HepG2 (cell line): ENCODE measurements around the gene TEF. TPM values are rescaled to one million over a fixed set of nuclear protein-coding genes. Genes with fewer than 3 reads are reported as not detected.

Experiments
- ARID2 ChIP-seq: sonication (generic); formaldehyde crosslinking; IDR thresholded peaks from 2 replicates; pipeline ENCODE4 v1.8.1; 2022; ENCODE audit warnings: mild to moderate bottlenecking, missing genetic modification reagents, borderline replicate concordance
- DZIP1 ChIP-seq: sonication (generic); formaldehyde crosslinking; IDR thresholded peaks from 2 replicates; pipeline ENCODE4 v1.5.0; 2020; ENCODE audit warnings: mild to moderate bottlenecking, missing genetic modification reagents
- HIC2 ChIP-seq: sonication (generic); formaldehyde crosslinking; IDR thresholded peaks from 2 replicates; pipeline ENCODE4 v1.9.0; 2022; ENCODE audit warnings: low read depth, missing genetic modification reagents
- RFX3 ChIP-seq: IDR thresholded peaks from 2 replicates; pipeline ENCODE4 v1.6.1; 2016; ENCODE audit warnings: missing biosample characterization, missing genetic modification reagents
- TEAD2 ChIP-seq: sonication (generic); formaldehyde crosslinking; IDR thresholded peaks from 2 replicates; pipeline ENCODE4 v1.9.0; 2021; ENCODE audit warnings: missing genetic modification reagents
- ZBTB8A ChIP-seq: sonication (generic); formaldehyde crosslinking; IDR thresholded peaks from 2 replicates; pipeline ENCODE4 v1.4.0; 2020; ENCODE audit warnings: mild to moderate bottlenecking, low read depth, missing genetic modification reagents, borderline replicate concordance
- ZNF362 ChIP-seq: sonication (generic); formaldehyde crosslinking; IDR thresholded peaks from 2 replicates; pipeline ENCODE4 v1.4.0; 2020; ENCODE audit warnings: missing genetic modification reagents, mild to moderate bottlenecking, borderline replicate concordance
- ZNF484 ChIP-seq: sonication (generic); formaldehyde crosslinking; IDR thresholded peaks from 2 replicates; pipeline ENCODE4 v1.5.1; 2020; ENCODE audit warnings: mild to moderate bottlenecking, low read depth, missing genetic modification reagents, borderline replicate concordance
- ZNF512 ChIP-seq: sonication (generic); formaldehyde crosslinking; IDR thresholded peaks from 2 replicates; pipeline ENCODE4 v1.4.0; 2020; ENCODE audit warnings: mild to moderate bottlenecking, missing genetic modification reagents
- ZNF557 ChIP-seq: sonication (generic); formaldehyde crosslinking; IDR thresholded peaks from 2 replicates; pipeline ENCODE4 v1.4.0; 2020; ENCODE audit warnings: missing genetic modification reagents
- ZXDC ChIP-seq: sonication (generic); formaldehyde crosslinking; IDR thresholded peaks from 2 replicates; pipeline ENCODE4 v1.5.0; 2020; ENCODE audit warnings: mild to moderate bottlenecking, missing genetic modification reagents
- polyA plus RNA-seq, 8 experiments: library from polyadenylated mRNA; depleted of rRNA in 3 of 8; stranded (reverse) in 7 of 8; unstranded in 1 of 8; fragments of >200 nt; fragmentation: Illumina TruSeq in 4 of 8; extraction: Trizol in 4 of 8; gene quantifications; 2 replicates each; pipeline versions ENCODE4 v1.2.1 to v1.2.3, GENCODE V29; 2011 to 2016; ENCODE audit warnings: low read depth in 4 of 8, missing spikeins in 1 of 8, mixed read lengths in 1 of 8; ENCODE audit not compliant: insufficient read depth in 1 of 8
- total RNA-seq, 5 experiments: library from RNA; depleted of rRNA; stranded (reverse); fragments of >200 nt; fragmentation: Illumina TruSeq; extraction: Trizol; gene quantifications; 2 replicates each; pipeline ENCODE4 v1.2.3, GENCODE V29; 2016; ENCODE audit warnings: low read depth in 1 of 5

The TEF gene
- total and polyA plus RNA-seq, 2 of the 13 experiments (the other 11 are each of a cell fraction or from before 2014, with no cell fraction given): 7.6 to 11.2 TPM

DNA sequence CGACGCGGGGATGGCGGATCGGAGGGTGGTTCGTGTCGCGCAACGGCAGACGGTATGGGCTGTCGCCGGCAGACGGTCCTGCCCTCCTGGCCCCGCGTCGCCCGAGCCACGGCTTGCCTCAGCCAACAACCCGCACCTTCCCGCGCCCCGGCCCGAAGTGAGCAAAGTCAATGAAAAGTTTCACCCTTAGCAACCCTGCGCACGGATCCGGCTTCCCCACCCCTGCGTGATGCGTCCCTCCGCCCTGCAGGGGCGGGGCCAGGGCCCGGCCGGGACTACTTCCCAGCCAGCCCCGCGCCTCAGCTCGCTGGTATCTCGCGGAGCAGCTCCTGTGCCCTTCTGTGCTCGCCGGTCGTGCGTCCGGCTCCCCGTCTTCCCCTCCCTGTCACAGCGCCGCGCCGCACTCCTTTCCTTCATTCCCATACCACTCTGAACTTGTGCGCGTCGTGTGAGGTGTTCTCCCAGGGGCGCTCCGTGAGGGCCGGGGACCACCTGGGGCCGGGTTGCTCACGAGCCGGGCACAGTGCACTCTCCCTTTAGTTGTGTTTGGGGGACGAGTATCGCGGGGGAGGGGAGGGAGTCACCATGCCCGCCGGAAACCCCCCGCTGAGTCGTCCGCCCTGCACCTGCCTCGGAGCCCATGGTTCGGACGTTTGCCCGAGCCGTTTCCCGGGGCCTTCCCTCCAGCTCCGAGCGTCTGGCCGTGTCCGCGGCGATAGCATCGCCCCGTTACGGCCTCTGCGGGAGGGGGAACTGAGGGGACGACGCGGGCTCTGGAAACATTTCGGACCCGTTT, 65.1 kb downstream of the TEF start, which contains the start of gene TOB2 (continued):
- TF ChIP-seq ZNF512 (CRISPR knock-in tag): no peak
- 0 out of 2 replicates have a peak, but pooled peaks have one; percentile 20 for TF ChIP-seq HIC2 (CRISPR knock-in tag)
- peak; percentile 93; the same call in 1 of the 2 replicates for TF ChIP-seq ZXDC (CRISPR knock-in tag)
- no peak for TF ChIP-seq ZNF484
- peak; percentile 65; the same call in 1 of the 2 replicates for TF ChIP-seq DZIP1 (CRISPR knock-in tag)
- peak; percentile 85 for TF ChIP-seq ZBTB8A
- peak; percentile 50 for TF ChIP-seq ARID2 (CRISPR knock-in tag)
- TF ChIP-seq ZNF362 (CRISPR knock-in tag): peak; percentile 58; the same call in 1 of the 2 replicates
- peak; percentile 81 for TF ChIP-seq RFX3 (CRISPR knock-in tag)
- peak; percentile 96 for TF ChIP-seq ZNF557 (CRISPR knock-in tag)
- no peak; the same call in 1 of the 2 replicates for TF ChIP-seq TEAD2 (CRISPR knock-in tag)
